Testis (tissue), 2 donors: ENCODE measurements around the gene DOLK.

ENCODE experiments used
- POLR2A ChIP-seq: fragments of 450-650 bp; IDR thresholded peaks from one replicate; pipeline ENCODE4 v1.6.1; 2017; ENCODE audit warnings: antibody characterized with exemption, mild to moderate bottlenecking, moderate library complexity
- TF ChIP-seq, protein P1 (sequence below), 3 experiments: fragments of 450-650 bp in 2 of 3; fragments of 200-600 bp in 1 of 3; sonication (generic) in 1 of 3; IDR thresholded peaks; one replicate each; pipeline ENCODE4 v1.5.1; 2016 to 2019; ENCODE audit warnings: antibody characterized with exemption in 3 of 3, mild to moderate bottlenecking in 2 of 3, moderate library complexity in 1 of 3

GRCh38 chr9:128910906-128911305 lies 36.5 kb downstream of the DOLK start:
- TF ChIP-seq, protein P1, sequence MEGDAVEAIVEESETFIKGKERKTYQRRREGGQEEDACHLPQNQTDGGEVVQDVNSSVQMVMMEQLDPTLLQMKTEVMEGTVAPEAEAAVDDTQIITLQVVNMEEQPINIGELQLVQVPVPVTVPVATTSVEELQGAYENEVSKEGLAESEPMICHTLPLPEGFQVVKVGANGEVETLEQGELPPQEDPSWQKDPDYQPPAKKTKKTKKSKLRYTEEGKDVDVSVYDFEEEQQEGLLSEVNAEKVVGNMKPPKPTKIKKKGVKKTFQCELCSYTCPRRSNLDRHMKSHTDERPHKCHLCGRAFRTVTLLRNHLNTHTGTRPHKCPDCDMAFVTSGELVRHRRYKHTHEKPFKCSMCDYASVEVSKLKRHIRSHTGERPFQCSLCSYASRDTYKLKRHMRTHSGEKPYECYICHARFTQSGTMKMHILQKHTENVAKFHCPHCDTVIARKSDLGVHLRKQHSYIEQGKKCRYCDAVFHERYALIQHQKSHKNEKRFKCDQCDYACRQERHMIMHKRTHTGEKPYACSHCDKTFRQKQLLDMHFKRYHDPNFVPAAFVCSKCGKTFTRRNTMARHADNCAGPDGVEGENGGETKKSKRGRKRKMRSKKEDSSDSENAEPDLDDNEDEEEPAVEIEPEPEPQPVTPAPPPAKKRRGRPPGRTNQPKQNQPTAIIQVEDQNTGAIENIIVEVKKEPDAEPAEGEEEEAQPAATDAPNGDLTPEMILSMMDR (IDR thresholded peaks at IDR 0.05), result no peak
- no peak for TF ChIP-seq POLR2A
